ENCODE measurements around the gene AGAP3.

Gene AGAP3

DNA sequence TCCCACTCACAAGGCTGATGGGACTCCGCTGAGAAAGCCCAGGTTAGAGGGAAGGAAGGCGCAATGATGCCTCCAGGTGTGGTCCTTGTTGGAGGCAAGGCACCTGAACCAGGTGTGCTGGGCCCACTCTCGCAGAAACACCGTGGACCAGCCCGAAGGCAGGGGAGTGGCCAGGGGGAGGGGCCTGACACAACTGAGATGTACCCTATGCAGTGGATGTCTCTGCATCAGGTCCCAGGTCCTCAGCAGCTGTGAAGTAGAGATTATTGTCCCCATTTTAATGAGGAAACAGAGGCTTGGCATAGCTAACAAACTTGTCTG lies 49.2 kb downstream of the AGAP3 start:
- DNase-seq (ENCODE audit: low read depth), result no peak

DNA sequence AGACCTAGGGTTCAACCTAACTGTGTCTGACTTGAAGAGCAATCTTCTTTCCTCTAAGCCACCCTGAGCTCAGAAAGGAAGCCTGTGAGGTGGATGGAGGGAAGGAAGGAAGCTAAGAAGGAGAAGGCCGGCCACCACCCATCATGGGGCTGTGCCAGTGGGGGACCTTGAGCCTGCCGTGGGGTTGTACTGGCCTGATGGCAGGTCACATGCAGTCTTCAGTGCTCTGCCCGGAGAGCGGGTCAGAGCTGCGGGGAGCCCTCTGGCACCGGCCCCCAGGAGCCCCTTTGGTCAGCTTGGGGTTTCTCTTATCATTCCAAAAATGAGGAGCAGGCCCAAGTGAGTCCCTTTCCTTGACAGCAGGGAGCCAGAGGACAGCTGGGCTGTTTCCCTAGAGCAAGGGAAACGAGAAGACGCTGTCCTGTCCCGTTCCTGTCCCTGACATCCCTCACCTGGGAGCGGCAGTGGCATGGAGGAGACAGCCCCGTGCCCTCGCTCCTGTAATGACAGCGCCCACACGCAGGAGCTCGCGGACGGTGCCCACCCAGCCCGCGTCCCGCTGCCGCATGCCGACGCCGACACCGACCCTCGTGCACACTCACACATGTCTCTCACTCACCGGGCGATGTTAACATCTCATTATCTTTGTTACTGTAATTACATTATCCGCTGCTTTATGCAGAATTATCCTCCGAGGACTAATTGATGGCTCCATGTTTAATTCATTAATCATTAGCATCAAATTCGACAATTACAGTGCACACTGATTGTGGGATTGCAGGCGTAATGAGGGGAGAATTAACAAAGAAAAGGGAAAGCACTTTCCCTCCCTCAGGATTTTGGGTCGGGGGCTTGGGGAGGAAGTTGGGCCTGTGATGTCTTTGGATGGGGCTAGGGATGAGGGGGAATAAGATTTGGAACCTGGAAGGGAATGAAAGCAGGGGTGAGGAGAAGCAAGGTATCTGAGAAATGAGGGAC lies 49.9 kb downstream of the AGAP3 start:
- DNase-seq (ENCODE audit: low read depth), result no peak

DNA sequence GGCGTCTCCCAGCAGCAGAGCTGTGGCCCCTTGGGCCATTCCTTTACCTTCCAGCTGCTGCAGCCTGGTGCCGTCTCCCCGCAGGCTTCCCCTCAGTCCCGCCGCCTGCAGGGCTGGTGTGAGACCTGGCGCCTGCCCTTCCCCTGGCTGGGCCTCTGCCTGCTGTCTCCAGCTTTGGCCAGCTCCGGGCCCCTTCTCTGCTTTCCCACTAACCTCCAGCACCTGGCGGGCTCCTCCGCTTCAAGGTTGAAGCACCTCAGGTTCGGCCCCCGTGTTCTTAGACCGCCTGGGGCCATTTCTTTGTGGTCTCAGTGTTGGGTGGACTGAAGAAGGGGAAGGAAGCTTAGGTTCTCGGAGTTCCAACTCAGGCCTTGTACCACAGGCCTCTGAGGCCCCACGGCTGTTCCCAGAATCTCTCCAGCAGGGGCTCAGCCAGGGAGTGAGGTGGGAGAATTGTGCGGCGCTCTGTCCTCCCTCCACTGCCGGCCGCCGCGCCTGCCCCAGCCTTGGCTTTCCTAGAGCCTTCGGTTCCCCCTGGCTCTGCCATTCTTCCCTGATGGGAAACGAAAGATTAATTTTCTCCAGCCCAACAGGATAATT lies 50.9 kb downstream of the AGAP3 start:
- DNase-seq (ENCODE audit: low read depth), result no peak

- DNase-seq (ENCODE audit: low read depth), result no peak
These were observed 51.5 kb downstream of the AGAP3 start for GRCh38 chr7:151137791-151138152.

- DNase-seq (ENCODE audit: low read depth), result no peak
These were observed 52.0 kb downstream of the AGAP3 start for GRCh38 chr7:151138153-151138851.

- no peak for DNase-seq (ENCODE audit: low read depth)
These were observed 53.0 kb downstream of the AGAP3 start for GRCh38 chr7:151139071-151139790.

GRCh38 chr7:151139791-151140190 lies 53.5 kb downstream of the AGAP3 start:
- no peak for DNase-seq (ENCODE audit: low read depth)

- no peak for DNase-seq (ENCODE audit: low read depth)
These were observed 54.6 kb downstream of the AGAP3 start for GRCh38 chr7:151140826-151141225.

DNA sequence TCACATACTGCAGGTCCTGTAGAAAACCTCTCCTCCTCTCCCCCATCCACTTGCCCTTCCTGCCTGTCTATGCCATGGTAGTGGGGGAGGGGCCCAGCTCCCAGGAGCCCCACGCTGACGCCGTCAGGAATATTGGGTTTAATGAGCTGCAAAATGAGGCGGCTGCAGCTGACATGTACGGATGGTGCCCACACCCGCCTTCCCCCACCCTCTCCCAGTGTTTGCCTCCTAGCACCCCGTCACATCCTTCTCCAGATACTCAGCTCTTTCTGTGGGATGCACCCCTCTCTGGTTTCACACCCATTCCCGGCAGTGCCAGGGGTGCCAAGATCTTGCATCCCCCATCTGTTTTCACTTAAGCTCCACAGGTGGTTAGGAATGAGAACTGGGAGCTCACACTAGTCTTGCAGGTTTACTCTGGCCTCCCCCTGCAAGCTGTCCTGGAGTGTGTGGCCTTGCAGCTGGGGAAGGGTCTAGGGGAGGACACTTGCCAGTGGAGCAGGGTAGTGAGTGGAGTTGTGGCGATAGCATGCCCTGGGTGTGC lies 55.1 kb downstream of the AGAP3 start:
- DNase-seq (ENCODE audit: low read depth), result no peak

DNA sequence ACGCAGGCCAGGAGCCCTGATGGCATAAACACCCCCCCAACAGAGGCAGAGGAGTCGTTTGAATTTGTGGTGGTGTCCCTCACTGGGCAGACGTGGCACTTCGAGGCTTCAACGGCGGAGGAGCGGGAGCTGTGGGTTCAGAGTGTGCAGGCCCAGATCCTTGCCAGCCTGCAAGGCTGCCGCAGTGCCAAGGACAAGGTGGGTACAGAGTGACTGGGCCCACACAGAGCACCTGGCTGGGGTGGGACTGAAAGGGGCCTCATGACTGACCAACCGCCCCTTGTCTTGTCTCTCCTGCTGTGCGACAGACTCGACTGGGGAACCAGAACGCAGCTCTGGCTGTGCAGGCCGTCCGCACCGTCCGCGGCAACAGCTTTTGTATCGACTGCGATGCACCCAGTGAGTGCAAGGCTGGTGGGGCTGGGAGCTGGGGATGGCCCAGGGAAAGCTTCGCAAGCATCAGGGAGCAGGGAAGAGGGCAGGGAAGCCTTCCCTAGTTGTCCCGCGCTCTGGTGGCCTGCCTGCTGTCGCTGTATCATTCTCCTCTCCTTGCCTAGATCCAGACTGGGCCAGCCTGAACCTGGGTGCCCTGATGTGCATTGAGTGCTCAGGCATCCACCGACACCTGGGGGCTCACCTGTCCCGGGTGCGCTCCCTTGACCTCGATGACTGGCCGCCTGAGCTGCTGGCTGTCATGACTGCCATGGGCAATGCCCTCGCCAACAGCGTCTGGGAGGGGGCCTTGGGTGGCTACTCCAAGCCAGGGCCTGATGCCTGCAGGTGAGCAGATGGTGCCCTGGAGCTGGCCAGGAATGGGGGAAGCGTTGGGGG lies 55.8 kb downstream of the AGAP3 start:
- no peak for DNase-seq (ENCODE audit: low read depth)

- no peak for DNase-seq (ENCODE audit: low read depth)
These were observed 56.4 kb downstream of the AGAP3 start for GRCh38 chr7:151142686-151143040.

DNA sequence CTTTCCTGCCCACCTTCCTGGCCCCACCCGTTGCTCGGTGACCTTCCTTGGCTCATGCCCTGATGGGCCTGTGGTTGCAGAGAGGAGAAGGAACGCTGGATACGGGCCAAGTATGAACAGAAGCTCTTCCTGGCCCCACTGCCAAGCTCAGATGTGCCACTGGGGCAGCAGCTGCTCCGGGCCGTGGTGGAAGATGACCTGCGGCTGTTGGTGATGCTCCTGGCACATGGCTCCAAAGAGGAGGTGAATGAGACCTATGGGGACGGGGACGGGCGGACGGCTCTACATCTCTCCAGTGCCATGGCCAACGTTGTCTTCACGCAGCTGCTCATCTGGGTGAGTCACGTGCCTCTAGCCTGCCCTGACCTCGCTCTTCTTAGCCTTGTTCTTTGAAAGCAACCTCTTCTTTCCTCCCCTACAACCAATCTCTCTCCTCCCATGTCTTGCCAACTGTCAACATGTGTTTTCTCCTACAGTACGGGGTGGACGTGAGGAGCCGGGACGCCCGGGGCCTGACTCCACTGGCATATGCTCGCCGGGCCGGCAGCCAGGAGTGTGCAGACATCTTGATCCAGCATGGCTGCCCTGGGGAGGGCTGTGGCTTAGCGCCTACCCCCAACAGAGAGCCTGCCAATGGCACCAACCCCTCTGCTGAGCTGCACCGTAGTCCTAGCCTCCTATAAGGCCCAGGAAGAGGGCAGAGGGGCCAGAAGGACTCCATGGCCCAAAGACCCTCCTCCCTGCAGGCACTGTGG lies 57.2 kb downstream of the AGAP3 start:
- no peak for DNase-seq (ENCODE audit: low read depth)

- no peak for DNase-seq (ENCODE audit: low read depth)
These were observed 58.1 kb downstream of the AGAP3 start for GRCh38 chr7:151144387-151144786.

DNA sequence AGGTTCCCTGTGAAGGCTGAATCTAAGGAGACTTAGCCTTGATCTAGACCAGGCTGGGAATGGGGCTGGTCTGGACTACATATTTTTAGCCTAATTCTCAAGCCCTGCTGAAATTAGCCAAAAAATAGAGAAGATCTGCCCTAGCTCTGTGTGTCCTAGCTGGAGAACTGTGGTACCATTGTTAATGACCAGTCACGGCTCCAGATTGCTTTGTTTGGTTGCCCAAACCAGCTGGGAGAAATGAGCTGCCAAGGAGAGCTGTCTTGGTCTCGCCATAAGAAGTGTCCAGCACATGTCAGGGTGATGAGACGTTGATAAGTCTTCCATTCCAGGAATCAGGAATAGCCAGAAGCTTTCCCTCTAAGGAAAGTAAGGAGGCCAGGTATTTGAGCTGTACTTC lies 60.5 kb downstream of the AGAP3 start:
- no peak for DNase-seq (ENCODE audit: low read depth)

GRCh38 chr7:151148319-151149259 lies 62.3 kb downstream of the AGAP3 start:
- no peak for DNase-seq (ENCODE audit: low read depth)

DNA sequence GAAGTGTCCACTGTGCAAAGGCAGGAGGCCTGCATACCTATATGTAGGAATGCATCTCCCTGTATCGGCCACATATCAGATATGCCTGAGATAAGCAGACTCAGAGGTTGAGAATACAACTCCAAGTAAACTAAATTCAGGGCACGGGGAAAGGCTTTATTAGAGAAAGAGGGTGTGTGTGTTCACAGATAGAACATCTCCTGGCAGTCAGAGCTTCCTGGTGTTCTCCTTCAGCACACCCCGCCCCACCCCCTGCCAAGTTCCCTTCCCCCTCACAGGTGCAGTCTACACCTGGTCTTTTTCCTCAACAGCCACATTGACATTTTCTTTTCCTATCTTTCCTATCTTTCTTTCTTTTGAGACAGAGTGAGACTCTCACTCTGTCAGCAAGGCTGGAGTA lies 64.1 kb downstream of the AGAP3 start:
- no peak for DNase-seq (ENCODE audit: low read depth)

DNA sequence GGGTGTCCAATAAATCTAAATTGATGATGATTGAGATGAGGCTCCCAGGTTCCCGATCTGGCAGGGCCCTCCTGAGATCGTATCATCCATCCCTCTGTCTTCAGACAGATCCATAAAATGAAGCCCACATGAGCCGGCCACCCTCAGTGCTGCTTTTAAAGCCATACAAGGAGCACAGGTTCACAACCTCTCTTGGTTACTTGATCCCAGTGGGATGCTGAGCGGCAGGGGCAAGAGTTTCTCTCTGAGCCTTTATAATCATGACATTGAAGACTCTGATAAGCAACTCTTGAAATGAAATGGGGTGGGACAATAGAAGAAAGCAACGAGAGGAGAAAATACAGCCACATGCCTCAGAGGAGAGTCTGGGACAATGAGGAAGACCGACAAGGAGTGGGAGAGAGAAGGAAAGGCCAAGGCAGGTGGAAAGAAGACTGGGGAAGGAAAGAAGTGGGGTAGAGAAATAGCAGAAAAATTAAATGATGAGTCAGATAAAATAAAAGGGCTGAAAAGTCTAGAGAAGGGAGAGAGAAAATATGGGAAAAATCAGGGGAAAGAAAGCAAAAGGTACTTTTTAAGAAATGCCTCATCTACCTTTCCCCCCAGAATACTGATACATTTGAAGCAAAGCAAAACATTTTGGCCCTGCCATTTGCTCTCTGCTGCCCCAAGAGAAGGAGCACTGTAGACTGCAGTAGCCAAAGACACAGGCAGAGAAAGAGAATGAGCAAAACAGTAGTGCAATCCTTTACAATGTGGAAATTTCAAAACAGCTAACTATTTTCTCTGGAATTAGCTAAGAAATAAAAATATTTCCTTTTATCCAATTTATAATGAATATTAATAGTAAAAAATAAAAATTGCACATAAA lies 66.6 kb downstream of the AGAP3 start:
- DNase-seq (ENCODE audit: low read depth), result no peak

GRCh38 chr7:151157645-151158329 lies 71.5 kb downstream of the AGAP3 start:
- DNase-seq (ENCODE audit: low read depth), result no peak

All from fibroblast of the conjunctiva (primary cell).